Erythroblast (primary cell): ENCODE results near the gene KLHL3.

Experiments
- GATA1 ChIP-seq: IDR thresholded peaks from 2 replicates; pipeline ENCODE4 v1.6.1; 2011; ENCODE audit warnings: low read depth, mild to moderate bottlenecking, control low read depth, low read length, moderate library complexity
- POLR2A ChIP-seq: IDR thresholded peaks from 2 replicates; pipeline ENCODE4 v1.6.1; 2011; ENCODE audit warnings: mild to moderate bottlenecking, low read length

DNA sequence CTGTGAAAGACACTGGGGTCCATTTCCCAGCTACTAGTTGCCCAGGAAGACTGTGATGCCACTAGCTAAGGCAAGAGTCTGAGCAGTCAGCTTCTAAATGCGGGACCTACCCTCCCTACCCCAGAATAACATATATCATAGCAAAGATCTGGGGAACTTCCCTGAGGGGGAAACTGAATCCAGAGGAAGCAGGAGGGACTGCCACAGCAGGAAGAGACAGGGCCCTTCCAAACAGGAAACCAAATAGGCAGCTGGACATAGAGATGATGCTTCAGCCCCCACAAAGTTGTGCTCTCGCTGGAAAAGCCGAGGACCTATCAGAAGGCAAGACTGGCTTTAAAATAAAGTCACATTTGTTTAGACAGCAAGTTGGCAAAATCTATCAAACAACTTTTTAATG is 51.1 kb downstream of the KLHL3 start:
- TF ChIP-seq POLR2A (no peak), GATA1 (no peak)
